ENCODE data around the gene RMND1.

- TF ChIP-seq, protein P1, sequence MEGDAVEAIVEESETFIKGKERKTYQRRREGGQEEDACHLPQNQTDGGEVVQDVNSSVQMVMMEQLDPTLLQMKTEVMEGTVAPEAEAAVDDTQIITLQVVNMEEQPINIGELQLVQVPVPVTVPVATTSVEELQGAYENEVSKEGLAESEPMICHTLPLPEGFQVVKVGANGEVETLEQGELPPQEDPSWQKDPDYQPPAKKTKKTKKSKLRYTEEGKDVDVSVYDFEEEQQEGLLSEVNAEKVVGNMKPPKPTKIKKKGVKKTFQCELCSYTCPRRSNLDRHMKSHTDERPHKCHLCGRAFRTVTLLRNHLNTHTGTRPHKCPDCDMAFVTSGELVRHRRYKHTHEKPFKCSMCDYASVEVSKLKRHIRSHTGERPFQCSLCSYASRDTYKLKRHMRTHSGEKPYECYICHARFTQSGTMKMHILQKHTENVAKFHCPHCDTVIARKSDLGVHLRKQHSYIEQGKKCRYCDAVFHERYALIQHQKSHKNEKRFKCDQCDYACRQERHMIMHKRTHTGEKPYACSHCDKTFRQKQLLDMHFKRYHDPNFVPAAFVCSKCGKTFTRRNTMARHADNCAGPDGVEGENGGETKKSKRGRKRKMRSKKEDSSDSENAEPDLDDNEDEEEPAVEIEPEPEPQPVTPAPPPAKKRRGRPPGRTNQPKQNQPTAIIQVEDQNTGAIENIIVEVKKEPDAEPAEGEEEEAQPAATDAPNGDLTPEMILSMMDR (IDR thresholded peaks at IDR 0.05; ENCODE audit: low read depth, low read length): no peak
- no peak for TF ChIP-seq EZH2phosphoT487 (IDR thresholded peaks at IDR 0.05; ENCODE audit: low read depth)
Observed at GRCh38 chr6:151443911-151444621, 7.9 kb downstream of the RMND1 start.
